GM21576 (cell line): ENCODE data around the gene CLDN12.

ENCODE experiments used
- ATAC-seq: cut with Tn5 transposase; IDR thresholded peaks from one replicate; pipeline ENCODE4 v1.9.1; 2021; ENCODE audit warnings: mild to moderate bottlenecking, moderate library complexity; ENCODE audit not compliant: unreplicated experiment

Gene CLDN12

GRCh38 chr7:90403174-90404113, at the start of gene CLDN12:
Gene CLDN12, plus strand, starts transcription at chr7:90403461. Its CDS starts 9,216 bp downstream, at chr7:90412677.
- peak; percentile 97 for ATAC-seq

- no peak for ATAC-seq
These were observed 19.8 kb upstream of the CLDN12 start for GRCh38 chr7:90383422-90383821.

GRCh38 chr7:90383861-90384260, 19.4 kb upstream of the CLDN12 start:
- ATAC-seq: no peak

- no peak for ATAC-seq
These were observed 18.8 kb upstream of the CLDN12 start for GRCh38 chr7:90384433-90384832.

GRCh38 chr7:90387470-90388240, 15.6 kb upstream of the CLDN12 start:
- no peak for ATAC-seq

GRCh38 chr7:90390926-90391325, 12.3 kb upstream of the CLDN12 start:
- ATAC-seq: no peak

GRCh38 chr7:90391488-90391887, 11.8 kb upstream of the CLDN12 start:
- ATAC-seq: no peak

- no peak for ATAC-seq
These were observed 6.8 kb upstream of the CLDN12 start for GRCh38 chr7:90396420-90396819.

- ATAC-seq: no peak
These were observed 1.3 kb upstream of the CLDN12 start for GRCh38 chr7:90401989-90402388.

GRCh38 chr7:90402785-90403173, 482 bp upstream of the CLDN12 start:
- no peak for ATAC-seq

GRCh38 chr7:90404777-90405176, 1.5 kb downstream of the CLDN12 start:
- ATAC-seq: no peak

GRCh38 chr7:90407484-90407821, 4.2 kb downstream of the CLDN12 start:
- ATAC-seq: no peak

GRCh38 chr7:90408142-90408541, 4.9 kb downstream of the CLDN12 start:
- no peak for ATAC-seq

- ATAC-seq: no peak
These were observed 6.4 kb downstream of the CLDN12 start for GRCh38 chr7:90409667-90410066.

GRCh38 chr7:90411510-90411909, 8.2 kb downstream of the CLDN12 start:
- ATAC-seq: no peak

GRCh38 chr7:90412458-90413184, 9.4 kb downstream of the CLDN12 start:
- no peak for ATAC-seq

GRCh38 chr7:90413185-90413528, 9.9 kb downstream of the CLDN12 start:
- ATAC-seq: no peak

GRCh38 chr7:90421651-90422050, 18.4 kb downstream of the CLDN12 start:
- no peak for ATAC-seq

GRCh38 chr7:90424720-90425119, 21.5 kb downstream of the CLDN12 start:
- ATAC-seq: peak; percentile 98

- ATAC-seq: no peak
These were observed 22.1 kb downstream of the CLDN12 start for GRCh38 chr7:90425376-90425775.
